Measurements from ENCODE around the gene SH3PXD2A.

DNA sequence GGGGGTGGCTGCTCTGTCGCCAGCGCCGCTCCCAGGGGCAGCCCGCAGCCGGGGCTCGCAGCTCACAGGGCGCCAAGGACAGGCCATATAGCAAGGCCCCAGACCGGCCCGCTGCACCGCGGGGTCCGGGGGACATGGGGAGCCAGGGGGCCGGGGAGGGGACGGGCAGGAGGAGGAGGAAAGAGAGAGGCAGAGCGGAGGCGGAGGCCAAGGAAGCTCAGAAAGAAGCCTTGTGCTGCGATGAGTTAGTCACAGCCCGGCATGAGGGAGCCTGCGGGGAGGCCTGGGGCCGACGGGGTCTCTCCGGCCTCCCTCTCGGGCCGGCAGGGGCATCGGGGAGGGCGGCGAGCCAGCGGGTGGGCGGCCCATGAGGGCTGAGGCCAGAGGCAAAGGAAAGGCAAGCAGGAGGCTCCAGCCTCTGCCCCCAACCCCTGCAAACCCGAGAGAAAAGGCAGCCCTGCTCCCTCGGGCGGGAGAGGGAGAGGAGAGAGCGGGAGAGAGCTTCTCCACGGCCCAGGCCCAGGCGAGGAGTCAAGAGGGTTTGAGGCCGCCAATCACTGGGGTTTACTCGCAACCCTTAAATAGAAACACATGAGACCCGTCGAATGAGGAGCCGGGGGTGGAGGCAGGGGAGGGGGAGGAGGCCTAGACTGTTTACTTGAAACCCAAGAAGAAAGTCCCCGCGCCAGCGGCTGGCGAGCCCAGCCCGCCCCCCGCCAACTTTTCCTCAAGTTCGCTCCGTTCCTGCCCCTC is 194.0 kb downstream of the SH3PXD2A start:
- TF ChIP-seq TAF1 (IDR thresholded peaks at IDR 0.05; ENCODE audit: low read depth, low read length) (no peak), POLR2AphosphoS5 (IDR thresholded peaks at IDR 0.05; ENCODE audit: low read depth, low read length) (no peak), POLR2A (IDR thresholded peaks at IDR 0.05; ENCODE audit: low read depth, low read length) (no peak)

Measured in GM12891 (cell line).